LoVo (cell line): ENCODE results near the gene CA10.

Experiments used
- DNase-seq: peaks from one replicate; pipeline ENCODE4 v3.0.0-alpha.2; 2016; ENCODE audit warnings: low spot score

Gene CA10

GRCh38 chr17:51595826-51596398 lies 562.6 kb downstream of the CA10 start:
- no peak for DNase-seq

DNA sequence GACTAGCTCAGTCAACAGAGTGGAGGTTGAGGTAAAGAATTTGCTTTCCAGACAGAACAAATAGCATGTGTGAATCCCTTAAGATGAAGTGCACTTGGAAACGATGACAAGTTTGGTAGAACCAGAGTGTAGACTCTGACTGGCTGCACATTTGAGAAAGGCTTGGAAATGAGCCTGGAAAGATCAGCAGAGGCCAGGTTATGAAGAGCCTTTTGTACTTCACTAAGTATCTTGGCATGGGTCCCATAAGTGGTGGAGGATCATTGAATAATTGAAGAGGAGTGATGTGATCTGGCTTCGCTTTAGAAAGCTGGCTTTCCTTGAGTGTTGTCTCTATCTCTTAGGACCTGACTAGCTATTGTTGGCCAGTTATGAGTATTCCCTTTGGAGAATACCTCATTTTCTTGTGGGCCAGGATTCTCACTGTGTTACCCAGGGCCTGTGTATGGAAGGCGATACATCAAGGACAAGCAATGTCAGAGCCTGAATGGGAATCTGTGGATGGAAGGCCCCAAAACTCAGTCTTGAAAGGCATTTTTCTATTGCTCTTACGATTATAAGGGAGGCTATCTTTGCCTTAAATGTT lies 568.4 kb downstream of the CA10 start:
- DNase-seq = no peak

GRCh38 chr17:51588063-51588462 lies 570.5 kb downstream of the CA10 start:
- no peak for DNase-seq

- DNase-seq = no peak
These were observed 571.0 kb downstream of the CA10 start for GRCh38 chr17:51587516-51587915.

DNA sequence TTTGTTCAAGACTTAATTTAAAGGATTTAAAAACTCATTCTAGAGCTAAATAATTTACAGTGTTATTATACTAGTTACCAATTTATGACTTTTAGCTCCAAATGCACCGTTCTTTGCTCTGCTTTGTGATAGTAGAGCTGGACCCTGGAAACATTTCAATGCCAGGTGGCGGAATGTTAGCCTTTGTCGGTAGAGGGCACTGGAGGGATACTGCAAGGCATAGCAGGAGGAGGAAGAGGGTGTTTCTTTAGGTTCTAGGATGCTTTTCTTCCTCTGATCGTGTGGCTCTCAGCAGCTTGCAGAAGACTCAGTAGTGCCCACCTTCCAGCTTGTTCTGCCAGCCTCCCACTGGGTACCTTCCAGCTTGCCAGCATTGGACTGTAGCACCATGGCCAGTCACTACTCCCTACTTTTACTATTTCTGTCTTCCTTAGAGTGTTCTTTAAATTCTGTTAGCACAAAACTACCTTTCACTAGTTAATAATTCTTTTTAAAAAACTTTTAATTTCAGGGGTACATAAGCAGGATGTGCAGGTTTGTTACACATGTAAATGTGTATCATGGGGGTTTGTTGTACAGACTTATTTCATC lies 572.9 kb downstream of the CA10 start:
- DNase-seq = peak; percentile 30

GRCh38 chr17:51580869-51581268 lies 577.6 kb downstream of the CA10 start:
- no peak for DNase-seq
